ENCODE measurements around the gene KIAA1671. TPM values are rescaled to one million over a fixed set of nuclear protein-coding genes. Genes with fewer than 3 reads are reported as not detected.

KIAA1671 gene
- total and polyA plus RNA-seq, 9 of the 15 experiments (the other 6 are each of a cell fraction or from before 2014, with no cell fraction given): under 0.01 to 0.11 (median 0.02) TPM; not detected in 5

DNA sequence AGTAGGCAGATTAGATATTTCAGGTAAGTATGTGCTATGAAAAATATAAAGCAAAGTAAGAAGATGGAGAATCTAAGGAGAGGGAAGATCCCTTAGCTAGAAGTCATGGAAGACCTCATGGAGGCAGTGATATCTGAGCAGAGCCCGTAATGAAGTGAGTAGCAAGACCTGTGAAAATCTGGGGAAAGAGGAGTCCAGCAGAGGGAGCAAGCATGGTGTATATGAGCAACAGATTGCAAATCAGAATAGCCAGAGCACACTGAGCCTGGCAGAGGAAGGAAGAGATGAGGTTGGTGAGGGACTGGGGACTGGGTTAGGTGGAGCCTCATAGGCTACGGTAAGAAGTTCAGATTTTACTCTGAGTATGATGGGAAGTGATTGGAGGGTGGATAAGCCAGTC is 15.4 kb upstream of the KIAA1671 start (continued):
- TF ChIP-seq ZNF696 (CRISPR knock-in tag; conservative IDR thresholded peaks at IDR 0.05): no peak
- no peak for TF ChIP-seq ZNF12 (CRISPR knock-in tag; IDR thresholded peaks at IDR 0.05)
- TF ChIP-seq, protein P1, sequence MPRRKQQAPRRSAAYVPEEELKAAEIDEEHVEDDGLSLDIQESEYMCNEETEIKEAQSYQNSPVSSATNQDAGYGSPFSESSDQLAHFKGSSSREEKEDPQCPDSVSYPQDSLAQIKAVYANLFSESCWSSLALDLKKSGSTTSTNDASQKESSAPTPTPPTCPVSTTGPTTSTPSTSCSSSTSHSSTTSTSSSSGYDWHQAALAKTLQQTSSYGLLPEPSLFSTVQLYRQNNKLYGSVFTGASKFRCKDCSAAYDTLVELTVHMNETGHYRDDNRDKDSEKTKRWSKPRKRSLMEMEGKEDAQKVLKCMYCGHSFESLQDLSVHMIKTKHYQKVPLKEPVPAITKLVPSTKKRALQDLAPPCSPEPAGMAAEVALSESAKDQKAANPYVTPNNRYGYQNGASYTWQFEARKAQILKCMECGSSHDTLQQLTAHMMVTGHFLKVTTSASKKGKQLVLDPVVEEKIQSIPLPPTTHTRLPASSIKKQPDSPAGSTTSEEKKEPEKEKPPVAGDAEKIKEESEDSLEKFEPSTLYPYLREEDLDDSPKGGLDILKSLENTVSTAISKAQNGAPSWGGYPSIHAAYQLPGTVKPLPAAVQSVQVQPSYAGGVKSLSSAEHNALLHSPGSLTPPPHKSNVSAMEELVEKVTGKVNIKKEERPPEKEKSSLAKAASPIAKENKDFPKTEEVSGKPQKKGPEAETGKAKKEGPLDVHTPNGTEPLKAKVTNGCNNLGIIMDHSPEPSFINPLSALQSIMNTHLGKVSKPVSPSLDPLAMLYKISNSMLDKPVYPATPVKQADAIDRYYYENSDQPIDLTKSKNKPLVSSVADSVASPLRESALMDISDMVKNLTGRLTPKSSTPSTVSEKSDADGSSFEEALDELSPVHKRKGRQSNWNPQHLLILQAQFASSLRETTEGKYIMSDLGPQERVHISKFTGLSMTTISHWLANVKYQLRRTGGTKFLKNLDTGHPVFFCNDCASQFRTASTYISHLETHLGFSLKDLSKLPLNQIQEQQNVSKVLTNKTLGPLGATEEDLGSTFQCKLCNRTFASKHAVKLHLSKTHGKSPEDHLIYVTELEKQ (CRISPR knock-in tag; IDR thresholded peaks at IDR 0.05): no peak
- TF ChIP-seq, protein P2, sequence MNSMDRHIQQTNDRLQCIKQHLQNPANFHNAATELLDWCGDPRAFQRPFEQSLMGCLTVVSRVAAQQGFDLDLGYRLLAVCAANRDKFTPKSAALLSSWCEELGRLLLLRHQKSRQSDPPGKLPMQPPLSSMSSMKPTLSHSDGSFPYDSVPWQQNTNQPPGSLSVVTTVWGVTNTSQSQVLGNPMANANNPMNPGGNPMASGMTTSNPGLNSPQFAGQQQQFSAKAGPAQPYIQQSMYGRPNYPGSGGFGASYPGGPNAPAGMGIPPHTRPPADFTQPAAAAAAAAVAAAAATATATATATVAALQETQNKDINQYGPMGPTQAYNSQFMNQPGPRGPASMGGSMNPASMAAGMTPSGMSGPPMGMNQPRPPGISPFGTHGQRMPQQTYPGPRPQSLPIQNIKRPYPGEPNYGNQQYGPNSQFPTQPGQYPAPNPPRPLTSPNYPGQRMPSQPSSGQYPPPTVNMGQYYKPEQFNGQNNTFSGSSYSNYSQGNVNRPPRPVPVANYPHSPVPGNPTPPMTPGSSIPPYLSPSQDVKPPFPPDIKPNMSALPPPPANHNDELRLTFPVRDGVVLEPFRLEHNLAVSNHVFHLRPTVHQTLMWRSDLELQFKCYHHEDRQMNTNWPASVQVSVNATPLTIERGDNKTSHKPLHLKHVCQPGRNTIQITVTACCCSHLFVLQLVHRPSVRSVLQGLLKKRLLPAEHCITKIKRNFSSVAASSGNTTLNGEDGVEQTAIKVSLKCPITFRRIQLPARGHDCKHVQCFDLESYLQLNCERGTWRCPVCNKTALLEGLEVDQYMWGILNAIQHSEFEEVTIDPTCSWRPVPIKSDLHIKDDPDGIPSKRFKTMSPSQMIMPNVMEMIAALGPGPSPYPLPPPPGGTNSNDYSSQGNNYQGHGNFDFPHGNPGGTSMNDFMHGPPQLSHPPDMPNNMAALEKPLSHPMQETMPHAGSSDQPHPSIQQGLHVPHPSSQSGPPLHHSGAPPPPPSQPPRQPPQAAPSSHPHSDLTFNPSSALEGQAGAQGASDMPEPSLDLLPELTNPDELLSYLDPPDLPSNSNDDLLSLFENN (IDR thresholded peaks at IDR 0.05; ENCODE audit: low read depth in 2 of 2, low read length in 2 of 2): no peak
- TF ChIP-seq, protein P3, sequence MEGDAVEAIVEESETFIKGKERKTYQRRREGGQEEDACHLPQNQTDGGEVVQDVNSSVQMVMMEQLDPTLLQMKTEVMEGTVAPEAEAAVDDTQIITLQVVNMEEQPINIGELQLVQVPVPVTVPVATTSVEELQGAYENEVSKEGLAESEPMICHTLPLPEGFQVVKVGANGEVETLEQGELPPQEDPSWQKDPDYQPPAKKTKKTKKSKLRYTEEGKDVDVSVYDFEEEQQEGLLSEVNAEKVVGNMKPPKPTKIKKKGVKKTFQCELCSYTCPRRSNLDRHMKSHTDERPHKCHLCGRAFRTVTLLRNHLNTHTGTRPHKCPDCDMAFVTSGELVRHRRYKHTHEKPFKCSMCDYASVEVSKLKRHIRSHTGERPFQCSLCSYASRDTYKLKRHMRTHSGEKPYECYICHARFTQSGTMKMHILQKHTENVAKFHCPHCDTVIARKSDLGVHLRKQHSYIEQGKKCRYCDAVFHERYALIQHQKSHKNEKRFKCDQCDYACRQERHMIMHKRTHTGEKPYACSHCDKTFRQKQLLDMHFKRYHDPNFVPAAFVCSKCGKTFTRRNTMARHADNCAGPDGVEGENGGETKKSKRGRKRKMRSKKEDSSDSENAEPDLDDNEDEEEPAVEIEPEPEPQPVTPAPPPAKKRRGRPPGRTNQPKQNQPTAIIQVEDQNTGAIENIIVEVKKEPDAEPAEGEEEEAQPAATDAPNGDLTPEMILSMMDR (IDR thresholded peaks at IDR 0.05 in 2 of 3, conservative IDR thresholded peaks at IDR 0.05 in 1 of 3; ENCODE audit: insufficient read depth in 2 of 3, low read depth in 1 of 3, low read length in 3 of 3): peak in 2 of 3 experiments; percentile 11 to 24; a peak in 1 of 6 replicates
- TF ChIP-seq RAD21 (CRISPR knock-in tag; conservative IDR thresholded peaks at IDR 0.05 in 1 of 2, IDR thresholded peaks at IDR 0.05 in 1 of 2): 0 out of 4 replicates have a peak, but pooled peaks of 1 of the 2 experiments have one; percentile 9
- TF ChIP-seq OTX1 (CRISPR knock-in tag; IDR thresholded peaks at IDR 0.05): no peak
- TF ChIP-seq, protein P4, sequence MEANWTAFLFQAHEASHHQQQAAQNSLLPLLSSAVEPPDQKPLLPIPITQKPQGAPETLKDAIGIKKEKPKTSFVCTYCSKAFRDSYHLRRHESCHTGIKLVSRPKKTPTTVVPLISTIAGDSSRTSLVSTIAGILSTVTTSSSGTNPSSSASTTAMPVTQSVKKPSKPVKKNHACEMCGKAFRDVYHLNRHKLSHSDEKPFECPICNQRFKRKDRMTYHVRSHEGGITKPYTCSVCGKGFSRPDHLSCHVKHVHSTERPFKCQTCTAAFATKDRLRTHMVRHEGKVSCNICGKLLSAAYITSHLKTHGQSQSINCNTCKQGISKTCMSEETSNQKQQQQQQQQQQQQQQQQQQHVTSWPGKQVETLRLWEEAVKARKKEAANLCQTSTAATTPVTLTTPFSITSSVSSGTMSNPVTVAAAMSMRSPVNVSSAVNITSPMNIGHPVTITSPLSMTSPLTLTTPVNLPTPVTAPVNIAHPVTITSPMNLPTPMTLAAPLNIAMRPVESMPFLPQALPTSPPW (CRISPR knock-in tag; IDR thresholded peaks at IDR 0.05): no peak
